NCI-H526 treated with DMSO at 0.1 percent for 48 hours (cell line): ENCODE data around the gene NEURL1.
"Not testable (repeated sequence)": the region's sequence is repeated elsewhere in the genome, so short reads cannot be mapped to it uniquely, and the experiment has no call there.

ENCODE experiments used
- DNase-seq: peaks from one replicate; lab custom pipeline; 2025; lab: John Stamatoyannopoulos, UW

Gene NEURL1

GRCh38 chr10:103585011-103585405 lies 91.5 kb downstream of the NEURL1 start:
- no peak for DNase-seq

GRCh38 chr10:103587073-103587472 lies 93.6 kb downstream of the NEURL1 start:
- no peak for DNase-seq

DNA sequence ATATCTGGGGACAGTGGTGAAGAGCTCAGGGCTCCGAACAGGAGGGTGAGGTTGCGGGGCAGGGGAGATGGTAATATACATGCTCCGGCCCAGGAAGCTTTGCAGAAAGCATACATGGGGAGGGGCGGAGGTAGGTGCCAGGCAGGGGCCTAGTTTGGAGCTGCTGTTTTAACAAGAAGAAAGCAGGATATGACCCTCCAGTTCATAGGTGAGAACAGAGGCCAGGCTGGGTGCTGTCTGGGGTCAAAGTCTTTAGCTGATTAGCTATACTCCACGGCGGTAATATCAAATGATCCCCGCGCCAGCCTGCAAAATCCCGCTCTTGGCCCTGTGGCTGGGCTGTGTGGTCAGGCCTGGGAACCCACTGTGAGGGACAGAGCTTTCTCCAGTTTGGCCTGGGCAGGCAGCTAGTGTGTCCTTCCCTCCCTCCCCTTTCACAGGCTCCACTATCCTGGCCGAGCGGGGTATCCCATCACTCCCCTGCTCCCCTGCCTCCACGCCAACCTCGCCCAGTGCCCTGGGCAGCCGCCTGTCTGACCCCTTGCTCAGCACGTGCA lies 95.6 kb downstream of the NEURL1 start:
- DNase-seq = no peak

GRCh38 chr10:103590060-103590459 lies 96.6 kb downstream of the NEURL1 start:
- no peak for DNase-seq

- DNase-seq = no peak
Measured at GRCh38 chr10:103590744-103591291, 97.3 kb downstream of the NEURL1 start.

DNA sequence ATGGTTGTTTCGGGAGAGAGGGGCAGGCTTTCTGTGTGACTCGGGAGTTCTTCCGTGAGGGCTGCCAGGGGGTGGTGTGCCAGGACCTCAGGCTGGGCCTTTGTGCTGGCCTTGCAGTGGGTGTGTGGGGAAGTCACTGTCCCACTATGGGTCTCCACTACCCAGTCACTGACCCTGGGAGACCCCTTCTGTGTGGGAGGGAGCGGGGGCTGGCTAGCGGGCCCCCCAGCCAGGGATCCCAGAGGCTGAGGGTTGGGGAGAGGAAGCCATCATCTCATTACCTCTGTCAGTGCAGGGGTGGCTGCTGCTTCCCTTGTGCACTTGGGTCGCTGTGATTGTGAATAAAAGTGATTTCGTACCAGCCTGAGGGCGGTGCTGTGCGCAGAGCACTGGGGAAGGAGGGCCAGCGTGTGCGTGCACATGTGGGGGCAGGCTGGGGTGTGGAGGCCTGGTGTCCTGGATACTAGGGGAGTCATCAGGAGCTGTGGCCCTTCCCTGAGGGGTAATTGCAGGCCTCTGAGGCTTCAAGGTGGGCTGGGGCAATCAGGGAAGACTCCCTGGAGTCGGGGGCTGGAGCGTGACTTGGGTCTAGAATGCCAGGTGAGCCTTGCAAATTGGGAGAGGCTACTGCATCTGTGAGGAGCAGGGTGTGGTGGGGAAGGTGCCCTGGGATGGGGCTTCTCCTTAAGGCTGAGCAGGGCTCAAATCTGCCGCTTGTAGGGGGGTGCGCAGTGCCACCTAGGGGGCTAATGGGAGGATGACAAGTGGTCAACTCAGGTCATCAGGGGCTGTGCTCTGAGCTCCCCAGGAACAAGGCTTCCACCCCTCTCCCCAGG lies 98.9 kb downstream of the NEURL1 start:
- peak; percentile 2 for DNase-seq

DNA sequence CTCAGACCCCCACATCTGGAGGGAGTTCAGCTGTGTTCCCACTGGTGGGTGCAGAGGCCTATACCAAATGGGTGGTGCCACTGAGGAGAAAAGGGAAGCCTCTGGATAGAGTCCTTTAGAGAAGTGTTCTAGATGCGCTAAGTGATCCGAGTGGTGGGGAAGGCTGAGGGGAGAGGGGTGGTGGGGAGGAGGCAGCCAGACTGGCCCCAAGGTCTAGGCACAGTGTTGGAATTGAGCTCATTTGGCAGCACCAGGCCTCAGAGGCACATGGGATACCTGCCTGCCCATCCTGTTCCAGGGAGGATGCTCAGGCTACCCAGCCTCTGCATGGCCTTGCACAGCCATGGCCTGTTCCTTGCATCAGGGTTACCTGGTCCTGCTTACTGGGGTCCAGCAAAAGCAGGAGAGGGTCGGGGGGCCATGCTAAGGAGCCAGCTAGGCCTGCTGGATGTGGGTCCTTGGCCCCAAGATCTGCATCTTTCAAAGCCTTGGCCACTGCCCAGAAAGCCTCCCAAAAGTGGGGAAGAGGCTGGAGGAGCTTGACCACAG lies 99.6 kb downstream of the NEURL1 start:
- no peak for DNase-seq

DNA sequence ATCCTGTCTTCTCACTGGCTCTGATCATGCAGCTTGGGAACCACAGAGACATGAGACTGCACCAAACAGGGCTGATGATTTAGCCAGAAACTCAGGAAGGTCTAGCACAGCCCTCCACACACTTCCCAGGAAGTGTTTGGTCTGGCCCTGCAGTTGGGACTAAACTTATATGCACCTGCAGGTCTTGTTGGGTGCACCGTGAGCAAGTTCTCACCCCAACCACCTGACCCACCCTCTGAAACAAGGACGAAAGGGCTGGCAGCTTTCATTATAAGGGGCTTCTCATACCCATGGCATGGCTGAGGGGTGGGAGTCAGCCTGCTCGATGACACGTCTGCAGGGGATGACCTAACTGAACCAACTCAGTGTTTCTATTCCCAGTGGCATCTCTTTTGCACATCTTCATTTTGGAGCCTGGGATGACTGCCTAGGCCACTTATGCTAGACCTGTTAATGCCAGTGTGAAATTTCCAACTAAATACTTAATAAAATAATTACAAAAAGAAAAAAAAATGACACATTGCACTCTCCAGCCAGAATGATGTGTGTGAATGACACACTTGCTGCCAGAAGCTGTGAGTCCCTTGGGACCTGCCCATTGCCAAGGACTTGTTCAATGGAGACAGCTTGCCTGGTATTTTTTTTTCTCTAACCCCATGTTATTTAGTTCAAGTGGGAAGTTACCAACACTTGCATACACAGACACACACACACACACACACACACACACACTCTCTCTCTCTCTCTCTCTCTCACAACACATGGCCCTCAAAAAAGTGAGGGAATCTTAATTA lies 102.6 kb downstream of the NEURL1 start:
- no peak for DNase-seq

- DNase-seq = no peak
Measured at GRCh38 chr10:103597003-103597402, 103.5 kb downstream of the NEURL1 start.

DNA sequence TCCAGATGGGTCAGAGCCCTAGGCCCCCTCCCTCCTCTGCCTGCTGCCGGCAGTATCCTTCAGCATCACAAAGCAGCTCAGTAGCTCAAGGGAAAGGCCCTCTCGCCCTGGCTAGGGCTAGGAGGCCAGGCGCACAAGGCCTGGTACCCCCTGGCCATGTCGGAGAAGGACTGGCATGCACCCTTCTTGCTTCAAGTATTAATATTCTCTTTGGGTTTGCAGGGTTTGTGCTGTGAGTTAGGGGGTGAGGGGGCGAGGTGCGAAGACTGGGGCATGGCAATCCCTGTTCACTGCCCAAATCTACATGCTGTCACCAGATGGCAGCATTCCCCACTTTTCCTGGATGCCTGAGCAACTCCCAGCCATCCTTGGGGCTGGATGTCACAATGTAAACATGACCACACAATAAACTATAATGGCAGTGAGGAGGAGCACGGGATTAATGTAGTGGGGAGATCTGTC lies 105.2 kb downstream of the NEURL1 start:
- peak; percentile 27 for DNase-seq

DNA sequence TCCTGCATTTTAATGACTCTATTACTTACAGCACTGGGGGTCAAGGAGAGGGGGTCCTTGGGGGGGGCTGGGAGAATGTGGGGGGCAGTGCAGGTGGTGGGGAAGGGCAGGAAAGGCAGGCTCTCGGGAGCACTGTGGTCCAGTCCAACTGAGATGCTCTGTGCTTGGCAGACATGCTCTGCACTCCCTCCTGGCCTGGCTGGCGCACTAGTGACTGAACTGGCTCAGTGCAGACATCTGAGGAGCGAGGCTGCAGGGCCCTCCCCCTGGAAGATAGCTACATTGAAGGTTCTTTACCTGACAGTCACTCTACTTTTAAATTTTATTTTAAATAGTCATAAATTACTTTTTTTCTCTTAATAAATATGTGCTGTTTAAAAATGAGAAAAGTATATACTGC lies 105.7 kb downstream of the NEURL1 start:
- DNase-seq = no peak

- DNase-seq = no peak
Measured at GRCh38 chr10:103599907-103600306, 106.4 kb downstream of the NEURL1 start.

- DNase-seq = no peak
Measured at GRCh38 chr10:103600325-103600724, 106.8 kb downstream of the NEURL1 start.

GRCh38 chr10:103600956-103601569 lies 107.6 kb downstream of the NEURL1 start:
- no peak for DNase-seq

DNA sequence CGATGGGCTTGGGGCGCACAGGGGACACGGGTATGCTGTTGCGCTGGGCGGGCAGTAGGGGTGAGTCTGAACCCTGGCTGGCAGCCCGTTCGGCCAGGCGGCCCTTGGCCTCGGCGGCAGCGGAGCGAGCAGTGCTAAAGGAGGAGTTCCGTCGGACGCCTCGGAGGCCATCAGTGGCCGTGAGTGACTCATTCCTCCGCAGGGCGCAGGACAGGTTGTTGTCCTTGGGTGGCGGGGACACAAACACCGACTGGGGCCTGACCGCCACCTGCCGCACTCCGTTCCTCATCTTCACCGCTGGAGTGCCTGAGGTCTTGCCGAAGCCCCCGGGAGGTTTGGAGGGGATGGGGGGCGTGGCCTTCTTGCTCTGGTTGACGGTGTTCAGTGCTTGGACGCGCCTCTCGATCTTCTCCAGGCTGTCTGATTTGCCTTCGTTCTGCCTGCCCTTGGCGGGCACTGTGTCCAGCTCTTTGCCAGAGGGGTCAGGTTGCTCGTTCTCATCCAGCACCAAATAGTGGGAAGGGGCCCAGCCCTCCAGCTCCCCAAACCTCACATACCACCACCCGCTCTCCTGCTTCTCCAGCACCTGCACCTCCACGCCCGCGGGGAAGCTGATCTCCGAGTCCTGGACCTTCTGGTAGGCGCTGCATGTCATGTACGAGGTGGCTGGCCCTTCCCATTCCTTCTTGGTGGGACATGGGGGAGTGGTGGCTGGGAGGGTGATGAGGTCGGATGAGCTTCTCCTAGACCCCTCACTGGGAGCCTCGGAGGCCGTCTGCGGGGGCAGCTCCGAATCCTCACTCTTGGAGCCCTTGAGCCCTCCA lies 108.7 kb downstream of the NEURL1 start:
- DNase-seq = no peak

DNA sequence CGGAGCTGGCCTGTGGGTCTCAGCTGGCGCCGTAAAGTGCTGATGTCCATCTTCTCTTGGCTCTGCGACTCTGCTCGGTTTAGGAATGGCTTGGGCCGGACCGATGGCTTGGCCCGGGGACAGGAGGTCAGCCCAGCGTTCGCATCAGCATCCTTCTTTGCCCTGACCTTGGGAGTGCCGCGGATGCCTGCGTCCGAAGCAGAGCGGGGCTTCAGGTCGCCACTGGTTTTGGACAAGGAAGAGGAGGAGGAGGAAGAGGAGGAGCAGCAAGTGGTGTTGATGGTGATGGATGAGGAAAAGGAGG lies 109.3 kb downstream of the NEURL1 start:
- DNase-seq = no peak

DNA sequence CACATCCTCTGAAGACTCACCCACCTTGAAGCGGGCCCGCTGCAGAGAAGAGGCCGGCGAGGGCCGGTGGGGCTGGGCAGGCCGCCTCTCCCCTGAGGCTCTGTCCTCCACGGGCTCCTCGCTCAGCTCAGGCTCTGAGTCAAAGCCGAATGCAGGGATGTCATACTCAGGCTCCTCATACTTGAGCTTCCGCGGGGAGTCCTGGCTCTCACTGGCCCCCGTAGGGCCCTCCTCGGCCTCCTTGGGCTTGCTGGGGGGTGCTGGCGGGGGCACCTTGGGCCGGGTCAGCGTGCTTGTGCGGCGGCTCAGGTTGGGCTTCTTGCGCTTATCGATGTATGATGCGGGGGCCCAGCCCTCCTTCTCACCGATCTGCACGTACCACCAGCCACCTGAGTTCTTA lies 109.9 kb downstream of the NEURL1 start:
- no peak for DNase-seq

DNA sequence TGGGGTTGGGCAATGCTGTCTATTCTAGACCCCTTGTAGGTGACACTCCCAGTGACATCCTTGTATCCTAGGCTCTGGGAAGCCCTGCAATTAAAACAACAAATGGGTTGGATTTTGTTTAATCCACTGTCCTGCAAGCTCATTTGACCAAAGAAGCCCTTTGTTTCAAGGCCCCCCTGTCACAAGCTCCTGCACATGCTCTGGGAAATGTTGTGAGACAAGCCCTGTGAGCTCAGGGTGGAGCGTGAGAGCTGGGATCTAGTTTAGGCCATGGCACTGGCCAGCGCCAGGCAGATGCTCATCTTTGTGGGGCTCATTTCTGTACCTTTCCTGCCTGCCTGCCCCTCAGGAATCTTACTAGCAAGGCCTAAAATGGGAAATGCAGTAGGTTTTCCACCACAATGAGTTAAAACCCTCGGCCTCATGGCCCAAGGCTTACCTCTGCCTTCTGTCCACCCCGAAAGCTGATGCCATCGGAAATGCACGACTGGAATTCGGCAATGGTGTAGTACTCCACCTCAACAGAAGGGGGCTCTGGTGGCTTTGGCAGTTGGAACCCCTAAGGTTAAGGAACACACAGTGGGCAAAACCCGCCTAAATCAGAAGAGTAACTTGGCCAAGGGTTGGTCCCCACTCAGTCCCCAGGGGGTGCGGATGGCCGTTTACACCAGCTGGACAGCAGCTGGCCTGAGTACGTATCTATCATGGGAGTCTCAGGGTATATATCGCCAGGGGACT lies 112.0 kb downstream of the NEURL1 start:
- no peak for DNase-seq

GRCh38 chr10:103606097-103606438 lies 112.6 kb downstream of the NEURL1 start:
- not testable (repeated sequence) for DNase-seq

DNA sequence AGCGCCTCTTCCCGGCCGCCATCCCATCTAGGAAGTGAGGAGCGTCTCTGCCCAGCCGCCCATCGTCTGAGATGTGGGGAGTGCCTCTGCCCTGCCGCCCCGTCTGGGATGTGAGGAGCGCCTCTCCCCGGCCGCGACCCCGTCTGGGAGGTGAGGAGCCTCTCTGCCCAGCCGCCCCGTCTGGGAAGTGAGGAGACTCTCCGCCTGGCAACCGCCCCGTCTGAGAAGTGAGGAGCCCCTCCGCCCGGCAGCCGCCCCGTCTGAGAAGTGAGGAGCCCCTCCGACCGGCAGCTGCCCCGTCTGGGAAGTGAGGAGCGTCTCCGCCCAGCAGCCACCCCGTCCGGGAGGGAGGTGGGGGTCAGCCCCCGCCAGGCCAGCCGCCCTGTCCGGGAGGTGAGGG lies 113.5 kb downstream of the NEURL1 start:
- DNase-seq = not testable (repeated sequence)
